NCI-H2107 treated with DMSO at 0.1 percent for 48 hours (cell line): ENCODE data around the gene CPTP.

Experiments used
- DNase-seq: peaks from one replicate; lab custom pipeline; 2025; ENCODE audit not compliant: unreplicated experiment; lab: John Stamatoyannopoulos, UW

The CPTP gene

DNA sequence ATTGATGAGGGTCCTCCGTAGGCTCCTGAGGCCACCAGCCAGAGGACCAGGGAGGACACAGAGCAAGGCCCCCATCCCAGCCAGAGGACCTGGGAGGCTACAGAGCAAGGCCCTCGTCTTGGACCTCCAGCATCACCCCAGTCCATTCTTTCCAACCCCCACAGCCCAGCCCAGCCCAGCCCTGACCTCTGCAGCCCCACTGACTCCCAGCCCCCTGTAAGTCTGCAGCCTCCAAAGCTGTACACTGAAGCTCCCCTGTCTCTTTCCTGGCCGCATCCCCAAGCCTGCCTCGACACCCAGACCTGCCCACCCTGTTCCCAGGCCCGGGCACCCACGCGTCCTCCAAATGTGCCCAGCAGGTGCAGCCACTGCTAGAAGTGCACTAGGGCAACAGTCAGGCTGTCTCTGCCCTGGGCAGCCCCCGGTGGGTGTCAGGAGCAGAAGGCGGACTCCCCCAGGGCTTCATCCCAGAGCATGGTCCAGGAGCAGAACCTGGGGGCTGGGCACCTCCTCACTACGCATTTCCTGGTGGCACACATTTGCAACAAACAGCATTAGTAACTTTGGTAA, 22.5 kb downstream of the CPTP start:
- DNase-seq: no peak

DNA sequence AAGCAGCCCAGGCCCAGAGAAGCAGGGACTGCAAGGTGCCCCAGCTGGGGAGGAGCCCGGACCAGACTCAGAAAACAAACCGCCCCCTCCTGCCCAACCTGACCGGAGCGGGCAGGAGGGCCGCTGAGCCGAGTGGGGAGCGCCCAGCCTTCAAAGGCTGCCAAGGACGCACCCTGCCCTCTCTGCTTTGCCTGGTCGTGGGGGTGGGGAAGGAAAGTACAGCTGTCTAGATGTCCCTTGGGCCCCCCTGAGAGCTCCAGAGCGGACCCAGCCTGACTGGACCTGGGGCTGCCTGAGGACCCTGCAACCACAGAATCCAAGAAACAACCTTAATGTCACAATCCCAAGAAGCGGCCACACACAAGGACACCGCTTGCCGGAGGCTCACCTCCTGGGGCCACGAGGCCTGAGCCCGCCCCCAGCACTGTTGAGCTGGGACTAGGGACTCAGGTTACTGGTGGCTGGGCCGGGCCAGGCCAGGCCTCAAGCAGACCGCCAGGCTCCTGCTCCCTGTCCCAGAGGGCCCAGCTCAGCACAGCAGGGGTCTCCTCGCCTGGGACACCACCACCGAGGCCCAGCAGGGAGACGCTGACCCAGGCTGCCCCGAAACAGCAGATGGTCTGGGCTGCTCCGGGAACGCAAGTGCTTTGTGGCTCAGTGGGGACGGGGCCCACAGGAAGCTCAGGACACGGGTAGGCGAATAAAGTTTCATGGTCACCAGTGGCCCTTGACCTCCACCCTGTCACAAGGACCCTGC, 23.2 kb downstream of the CPTP start:
- no peak for DNase-seq

DNA sequence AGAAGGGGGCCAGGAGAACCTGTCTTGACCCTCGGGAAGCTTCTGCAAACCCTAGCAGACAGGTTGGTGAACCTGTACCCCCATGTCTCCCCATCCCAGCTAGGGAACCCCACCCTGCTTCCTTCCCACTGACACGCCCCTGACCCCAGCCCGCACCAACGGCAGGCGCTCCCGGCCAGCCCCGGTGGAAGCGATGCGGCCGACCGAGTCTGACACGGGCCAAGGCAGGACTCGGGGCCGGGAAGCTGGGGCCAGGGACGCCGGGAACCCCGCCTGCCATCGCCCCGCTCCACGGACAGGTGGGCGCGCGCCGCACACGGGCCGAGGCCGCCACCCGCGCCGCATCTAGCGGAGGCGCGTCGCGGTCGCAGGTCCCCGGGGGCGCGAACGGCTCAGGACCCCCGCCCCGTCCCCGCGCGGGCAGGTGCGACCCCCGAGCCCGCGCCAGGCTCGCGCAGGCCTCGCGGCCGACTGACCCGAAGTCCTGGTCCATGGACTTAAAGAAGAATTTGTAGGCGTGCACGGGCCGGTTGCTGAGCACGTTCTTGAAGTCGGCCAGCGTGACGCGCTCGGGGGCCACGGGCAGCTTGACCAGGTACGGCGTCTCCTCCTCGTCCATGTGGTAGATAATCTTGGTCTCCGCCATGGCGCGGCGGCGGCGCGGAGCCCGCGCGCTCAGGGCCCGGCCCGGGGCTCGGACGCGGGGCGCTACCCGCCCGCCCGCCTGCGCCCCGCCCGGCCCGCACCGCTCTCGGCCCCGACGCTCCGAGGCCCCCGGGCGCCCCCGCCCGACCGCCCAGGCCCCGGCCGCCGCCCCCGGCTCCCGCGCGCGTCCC, 24.0 kb downstream of the CPTP start:
- no peak for DNase-seq

GRCh38 chr1:1349256-1350012, 24.8 kb downstream of the CPTP start, which contains the start of gene DVL1:
Gene DVL1, minus strand, starts transcription at chr1:1349418. Its CDS starts 353 bp downstream, at chr1:1349065.
- no peak for DNase-seq

- DNase-seq: no peak
These were observed 27.2 kb downstream of the CPTP start for GRCh38 chr1:1351511-1352427.

DNA sequence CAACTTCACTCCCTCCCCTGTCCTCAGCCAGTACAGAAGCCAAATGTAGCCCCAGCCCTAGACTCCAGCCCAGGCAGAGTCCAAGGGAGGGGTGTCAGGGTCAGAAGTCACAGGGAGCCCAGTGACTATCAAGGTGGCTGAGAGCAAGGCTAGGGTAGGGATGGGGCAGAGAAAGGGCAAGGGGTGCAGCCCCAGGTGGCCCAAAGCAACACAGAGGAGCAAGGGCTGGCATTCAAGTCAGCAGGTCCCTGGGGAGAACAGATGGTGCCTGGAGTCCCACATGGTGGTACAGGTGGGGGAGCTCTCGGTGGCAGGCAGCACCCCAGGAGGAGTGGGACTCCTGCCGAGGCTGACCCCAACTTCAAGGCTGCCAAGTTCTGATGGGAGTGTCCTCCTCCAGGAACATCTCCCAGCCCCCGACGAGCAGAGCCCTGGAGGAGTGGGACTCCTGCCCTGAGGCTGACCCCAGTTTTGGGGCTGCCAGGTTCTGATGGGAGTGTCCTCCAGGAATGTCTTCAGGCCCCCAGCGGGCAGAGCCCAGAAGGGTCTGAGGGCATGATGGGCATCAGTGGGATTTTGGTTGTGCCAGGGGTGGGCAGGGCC, 28.3 kb downstream of the CPTP start:
- peak; percentile 5 for DNase-seq

DNA sequence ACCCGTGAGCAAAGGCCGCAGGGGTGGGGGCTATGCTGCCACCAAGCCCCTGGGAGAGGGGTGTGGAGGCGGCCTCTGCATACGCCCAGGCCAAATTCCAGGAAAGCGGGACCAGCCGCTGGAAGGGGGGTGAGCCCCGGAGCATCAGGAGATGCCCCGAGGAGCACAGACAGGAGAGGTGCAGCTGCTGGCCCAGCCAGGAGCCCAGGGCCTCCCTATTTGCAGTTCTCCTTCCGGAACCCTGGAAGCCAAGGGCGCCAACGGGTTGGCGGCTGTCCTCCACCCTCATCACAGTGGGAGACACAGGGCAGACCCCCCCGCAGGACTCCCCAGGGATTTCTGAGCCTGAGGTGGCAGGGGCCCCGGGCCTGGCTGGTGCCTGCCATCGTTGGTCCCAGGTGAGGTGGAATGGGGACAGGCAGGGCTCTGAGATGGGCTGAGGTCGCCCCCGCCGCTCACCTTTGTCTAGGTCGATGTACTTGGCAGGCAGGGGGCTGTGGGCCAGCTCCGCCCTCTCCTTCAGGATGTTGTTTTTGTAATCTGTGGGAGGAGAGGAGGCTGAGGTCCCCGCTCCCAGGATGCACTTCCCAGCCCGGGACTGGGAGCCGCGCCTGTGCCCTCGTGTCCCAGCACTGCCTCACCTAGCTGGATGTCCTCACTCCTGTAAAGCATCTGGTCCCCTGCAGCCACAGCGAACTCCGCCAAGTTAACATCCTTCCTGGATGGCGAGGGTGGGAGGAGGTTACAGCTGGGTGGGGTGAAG, 29.0 kb downstream of the CPTP start:
- no peak for DNase-seq

DNA sequence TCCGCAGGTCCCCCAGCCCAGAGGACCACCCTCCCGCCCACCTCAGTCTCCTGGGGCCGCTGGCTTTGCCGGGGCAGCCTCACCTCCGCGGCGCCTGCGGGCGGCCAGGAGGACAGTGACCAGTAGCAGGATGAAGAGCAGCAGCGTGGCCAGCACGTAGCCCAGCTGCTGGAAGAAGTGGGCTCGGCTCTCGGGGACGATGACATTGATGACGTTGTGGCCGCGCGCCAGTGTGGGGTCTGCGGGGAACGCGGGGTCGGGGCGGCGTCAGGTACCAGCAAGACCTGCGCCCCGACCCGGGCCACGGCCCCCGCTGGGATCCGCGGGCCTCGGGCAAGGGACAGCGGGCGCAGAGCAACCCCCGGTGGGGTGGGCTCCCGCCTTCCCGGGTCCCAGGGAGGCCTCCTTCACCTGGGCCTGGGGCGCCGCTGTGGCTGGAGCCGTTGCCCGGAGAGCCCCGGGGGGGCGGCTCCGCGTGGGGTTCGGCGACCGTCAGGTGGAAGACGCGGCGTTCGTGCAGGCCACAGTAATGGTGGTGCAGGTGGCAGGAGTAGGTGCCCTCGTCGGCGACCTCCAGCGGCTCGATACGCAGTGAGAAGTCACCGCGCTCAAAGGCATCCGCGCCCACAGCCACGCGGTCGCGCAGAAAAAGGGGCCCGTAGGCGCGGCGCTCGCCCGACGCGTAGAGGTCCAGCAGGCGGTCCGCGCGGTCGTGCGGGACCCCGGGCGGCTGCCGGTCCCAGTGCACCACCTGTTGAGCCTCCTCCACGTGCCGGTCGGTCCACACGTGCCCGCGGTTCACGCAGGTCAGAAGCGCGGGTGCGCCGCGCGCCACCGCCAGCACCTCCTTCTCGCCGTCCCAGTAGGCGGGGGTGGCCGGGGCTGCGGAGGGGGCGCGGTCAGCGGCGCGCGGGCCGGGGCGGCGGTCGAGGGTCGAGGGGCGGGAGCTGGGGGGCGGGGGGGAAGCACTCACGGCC, 30.0 kb downstream of the CPTP start:
- DNase-seq: no peak

DNA sequence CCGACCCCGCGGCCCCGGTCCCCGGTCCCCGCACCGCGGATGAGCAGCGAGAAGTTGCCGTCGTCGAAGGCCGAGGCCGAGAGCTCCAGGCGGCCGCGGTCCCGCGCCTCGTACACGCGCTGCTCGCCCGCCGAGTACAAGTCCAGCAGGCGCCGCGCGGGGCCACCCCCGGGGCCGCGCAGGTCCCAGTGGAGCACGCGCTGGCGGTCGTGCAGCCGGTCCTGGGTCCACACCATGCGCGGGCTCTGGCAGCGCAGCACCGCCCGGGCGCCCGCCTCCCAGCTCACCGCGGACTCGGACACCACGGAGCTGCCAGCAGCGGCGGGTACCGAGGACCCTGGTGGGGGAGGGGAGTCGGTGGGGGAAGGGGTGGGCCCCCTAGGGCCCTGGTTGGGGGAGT, 30.8 kb downstream of the CPTP start:
- DNase-seq: no peak

DNA sequence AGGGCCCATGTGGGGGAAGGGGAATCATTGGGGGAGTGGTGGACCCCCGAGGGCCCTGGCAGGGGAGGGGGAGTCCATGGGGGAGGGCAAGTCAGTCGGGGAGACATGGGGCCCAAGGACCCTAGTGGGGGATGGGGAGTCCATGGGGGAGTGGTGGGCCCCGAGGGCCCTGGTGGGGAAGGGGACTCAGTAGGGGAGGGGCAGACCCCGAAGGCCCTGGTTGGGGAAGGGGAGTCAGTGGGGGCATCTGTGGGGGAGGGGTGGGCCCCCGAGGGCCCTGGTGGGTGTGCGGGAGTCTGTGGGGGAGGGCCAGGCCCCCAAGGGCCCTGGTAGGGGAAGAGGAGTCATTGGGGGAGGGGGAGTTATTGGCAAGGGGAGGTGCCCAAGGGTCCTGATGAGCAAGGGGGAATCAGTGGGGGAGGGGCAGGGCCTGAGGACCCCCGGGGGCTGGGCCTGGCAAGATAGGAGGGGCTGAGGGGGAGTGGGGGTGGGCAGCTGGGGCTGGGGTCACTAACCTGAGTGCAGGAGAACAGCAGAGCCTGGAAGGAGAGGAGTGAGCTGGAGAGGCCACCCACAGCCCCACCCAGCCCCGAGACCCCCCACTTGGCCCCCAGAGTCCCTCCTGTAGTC, 31.7 kb downstream of the CPTP start:
- no peak for DNase-seq

GRCh38 chr1:1356796-1357401, 32.3 kb downstream of the CPTP start:
- no peak for DNase-seq

GRCh38 chr1:1357871-1358432, 33.4 kb downstream of the CPTP start:
- DNase-seq: no peak

GRCh38 chr1:1358433-1359271, 34.0 kb downstream of the CPTP start, which contains the start of gene MXRA8:
Gene MXRA8, minus strand, starts transcription at chr1:1358555. Its CDS starts 51 bp downstream, at chr1:1358504.
- no peak for DNase-seq

- no peak for DNase-seq
These were observed 34.7 kb downstream of the CPTP start for GRCh38 chr1:1359308-1359663.

DNA sequence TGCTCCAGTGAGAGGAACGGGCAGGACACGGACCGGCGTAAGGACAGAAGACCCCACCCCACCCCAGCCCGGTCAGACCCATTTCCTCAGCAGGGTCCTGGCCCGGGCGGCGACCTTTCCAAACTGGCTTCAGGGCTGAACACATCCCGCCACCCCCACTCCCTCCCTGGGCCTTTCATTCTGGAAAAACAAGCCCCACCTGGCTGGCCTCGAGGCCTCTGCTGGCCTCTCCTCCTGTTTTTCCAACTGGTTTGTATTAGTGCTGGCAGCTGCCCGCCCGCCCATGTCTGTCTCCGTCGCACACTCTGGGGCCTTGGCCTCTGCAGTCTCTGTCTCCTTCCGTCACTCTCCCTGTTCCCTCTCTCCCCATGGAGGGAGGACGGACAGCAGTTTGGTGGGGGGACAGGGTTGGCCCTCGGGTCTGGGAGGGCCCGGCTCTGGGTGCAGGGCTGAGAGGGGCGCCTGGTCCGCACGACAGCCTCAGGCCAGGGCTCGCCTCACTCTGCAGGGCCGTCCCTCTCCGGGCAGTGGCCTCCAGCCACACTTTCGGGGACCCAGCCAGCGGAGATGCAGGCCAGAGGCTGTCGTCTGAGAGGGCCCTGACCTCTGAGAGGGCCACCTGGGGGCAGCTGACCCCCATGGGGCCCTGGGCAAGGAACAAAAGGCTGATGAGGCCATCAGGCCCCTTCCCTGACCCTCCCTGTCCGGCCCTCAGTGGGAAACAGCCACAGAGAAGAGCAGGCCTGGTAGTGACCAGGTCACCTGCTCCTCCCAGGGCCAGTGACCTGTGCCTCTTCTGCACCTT, 35.3 kb downstream of the CPTP start:
- no peak for DNase-seq
